Measurements from ENCODE around the gene IFI30.

DNA sequence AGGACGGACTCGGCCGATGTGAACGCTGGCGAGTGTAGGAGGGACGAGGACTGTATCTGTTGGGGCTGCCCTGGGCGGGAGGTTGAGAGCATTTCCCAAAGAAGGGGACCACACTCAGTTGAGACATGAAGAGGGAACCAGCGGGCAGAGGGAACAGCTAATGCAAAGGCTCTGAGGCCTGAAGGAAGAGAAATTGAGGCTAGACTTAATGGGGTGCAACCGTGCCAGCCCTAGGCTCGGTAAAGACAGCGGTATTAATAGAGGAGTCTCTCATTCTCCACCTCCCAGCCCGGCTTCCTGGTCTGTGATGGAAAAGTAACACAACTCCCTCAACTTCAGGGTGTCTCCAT lies 20.5 kb downstream of the IFI30 start:
- TF ChIP-seq, protein P1, sequence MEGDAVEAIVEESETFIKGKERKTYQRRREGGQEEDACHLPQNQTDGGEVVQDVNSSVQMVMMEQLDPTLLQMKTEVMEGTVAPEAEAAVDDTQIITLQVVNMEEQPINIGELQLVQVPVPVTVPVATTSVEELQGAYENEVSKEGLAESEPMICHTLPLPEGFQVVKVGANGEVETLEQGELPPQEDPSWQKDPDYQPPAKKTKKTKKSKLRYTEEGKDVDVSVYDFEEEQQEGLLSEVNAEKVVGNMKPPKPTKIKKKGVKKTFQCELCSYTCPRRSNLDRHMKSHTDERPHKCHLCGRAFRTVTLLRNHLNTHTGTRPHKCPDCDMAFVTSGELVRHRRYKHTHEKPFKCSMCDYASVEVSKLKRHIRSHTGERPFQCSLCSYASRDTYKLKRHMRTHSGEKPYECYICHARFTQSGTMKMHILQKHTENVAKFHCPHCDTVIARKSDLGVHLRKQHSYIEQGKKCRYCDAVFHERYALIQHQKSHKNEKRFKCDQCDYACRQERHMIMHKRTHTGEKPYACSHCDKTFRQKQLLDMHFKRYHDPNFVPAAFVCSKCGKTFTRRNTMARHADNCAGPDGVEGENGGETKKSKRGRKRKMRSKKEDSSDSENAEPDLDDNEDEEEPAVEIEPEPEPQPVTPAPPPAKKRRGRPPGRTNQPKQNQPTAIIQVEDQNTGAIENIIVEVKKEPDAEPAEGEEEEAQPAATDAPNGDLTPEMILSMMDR (conservative IDR thresholded peaks at IDR 0.05), result no peak
- no peak for TF ChIP-seq EZH2 (IDR thresholded peaks at IDR 0.05; ENCODE audit: low read depth)
